Measurements from ENCODE around the gene HDGFL1. TPM values are rescaled to one million over a fixed set of nuclear protein-coding genes. Genes with fewer than 3 reads are reported as not detected.

Gene HDGFL1
- total and polyA plus RNA-seq, 2 of the 8 experiments (the other 6 are each of a cell fraction or from before 2014, with no cell fraction given) = not detected

GRCh38 chr6:22605736-22606135 lies 36.4 kb downstream of the HDGFL1 start:
- Histone ChIP-seq H2BK12ac (ENCODE audit: low read depth, low read length) (no peak overlapping the region), H2BK20ac (ENCODE audit: low read length) (no peak overlapping the region), H3K18ac (ENCODE audit: extremely low read depth, low read length) (no peak overlapping the region), H3K23me2 (ENCODE audit: low read depth, low read length) (no peaks in the 10 kb centered on the region), H3K14ac (ENCODE audit: insufficient read length) (no peak overlapping the region), H4K5ac (ENCODE audit: insufficient read length, low read depth, low read length) (no peak overlapping the region), H4K91ac (replicated peaks; ENCODE audit: insufficient read length, low read length) (no peak overlapping the region), H3K4me1 (replicated peaks in 1 of 4; ENCODE audit: control insufficient read depth in 3 of 4, insufficient read depth in 4 of 4, low read length in 3 of 4) (no peaks in the 10 kb centered on the region), H3K4me2 (ENCODE audit: insufficient read depth in 1 of 2, low read depth in 2 of 2, low read length in 2 of 2) (no peak overlapping the region), H3K79me2 (ENCODE audit: control insufficient read depth in 1 of 2, insufficient read depth in 2 of 2, low read length in 2 of 2) (no peaks in the 10 kb centered on the region), H2BK120ac (replicated peaks; ENCODE audit: low read depth, low read length) (no peak overlapping the region), H3K9ac (replicated peaks in 1 of 4; ENCODE audit: extremely low read depth in 1 of 4, low read depth in 3 of 4, low read length in 3 of 4) (no peak overlapping the region), H3K4ac (replicated peaks; ENCODE audit: insufficient read length, low read depth, low read length) (no peak overlapping the region), H3K56ac (replicated peaks; ENCODE audit: insufficient read length, low read depth, low read length) (no peak overlapping the region), H3K4me3 (ENCODE audit: extremely low read depth in 1 of 4, insufficient read depth in 2 of 4, low read depth in 3 of 4, low read length in 4 of 4) (no peak overlapping the region), H4K8ac (ENCODE audit: extremely low read depth, insufficient read depth, low read length) (no peak overlapping the region), H2BK5ac (ENCODE audit: low read depth, low read length) (no peak overlapping the region), H3K9me3 (ENCODE audit: insufficient read depth in 2 of 2, low read depth in 1 of 2, low read length in 1 of 2) (no peaks in the 10 kb centered on the region), H3K23ac (ENCODE audit: insufficient read length) (no peak overlapping the region), H3K36me3 (ENCODE audit: control insufficient read depth in 2 of 4, insufficient read depth in 4 of 4, low read length in 3 of 4) (no peaks in the 10 kb centered on the region), H2AFZ (ENCODE audit: low read length) (no peak overlapping the region), H3K27ac (ENCODE audit: low read depth, low read length) (no peak overlapping the region), H2AK5ac (ENCODE audit: low read depth, low read length) (no peak overlapping the region), H2BK15ac (ENCODE audit: low read length) (no peak overlapping the region), H3K79me1 (ENCODE audit: low read depth, low read length) (no peaks in the 10 kb centered on the region), H3K27me3 (replicated peaks in 1 of 4; ENCODE audit: control insufficient read depth in 3 of 4, extremely low read depth in 1 of 4, insufficient read depth in 3 of 4, low read length in 3 of 4) (no peaks in the 10 kb centered on the region), H4K20me1 (replicated peaks in 1 of 2; ENCODE audit: control insufficient read depth in 1 of 2, insufficient read depth in 2 of 2, low read length in 2 of 2) (no peaks in the 10 kb centered on the region)
- peak; percentile 58; the same call in 1 of the 2 replicates for TF ChIP-seq JUND (IDR thresholded peaks at IDR 0.05; ENCODE audit: low read length)
- no peak for TF ChIP-seq KDM1A (IDR thresholded peaks at IDR 0.05; ENCODE audit: borderline replicate concordance, low read length)
- ChIA-PET POLR2A (ENCODE audit: partially characterized antibody) (no interaction called here), CTCF (ENCODE audit: partially characterized antibody) (interaction anchor here (2.1 kb wide), 1 partner anchor 25 kb away, joined by 5 read pairs; no protein-coding TSS in a partner anchor)
- FAIRE-seq (no peak), DNase-seq (ENCODE audit: low read depth in 1 of 2, low spot score in 2 of 2) (no peak)
- 95% methylated on average over 2 of the region's 2 CpGs; no CpG with 5 or more reads in 1 of the 2 experiments for WGBS, 2 experiments (ENCODE audit: extremely low coverage in 1 of 2, insufficient coverage in 1 of 2, insufficient read length in 1 of 2, insufficient replicate concordance in 2 of 2, low coverage in 1 of 2, low lambda C conversion rate in 2 of 2, missing lambda C conversion rate in 1 of 2)

Data from H1 (cell line).